Esophagus squamous epithelium (tissue), 5 donors: Measurements from ENCODE around the gene HLX. TPM values are rescaled to one million over a fixed set of nuclear protein-coding genes. Genes with fewer than 3 reads are reported as not detected.

Source experiments
- DNase-seq: peaks from one replicate; lab custom pipeline; 2025; lab: John Stamatoyannopoulos, UW
- H3K27ac ChIP-seq, 4 donors: fragments of 200-600 bp; sonication (generic); one replicate each; pipeline ENCODE4 v1.5.1; 2016 to 2019; ENCODE audit warnings: mild to moderate bottlenecking in 1 of 4
- H3K27me3 ChIP-seq, 4 donors: fragments of 200-600 bp; sonication (generic); 1 replicate in 3 of 4; 2 replicates in 1 of 4; pipeline versions ENCODE4 v1.5.1 to v1.6.0; 2017 to 2021; ENCODE audit warnings: antibody characterized with exemption in 1 of 4
- H3K36me3 ChIP-seq, 3 donors: fragments of 200-600 bp; sonication (generic); one replicate each; pipeline ENCODE4 v1.5.1; 2016 to 2019
- H3K4me1 ChIP-seq, 3 donors: fragments of 200-600 bp; sonication (generic); one replicate each; pipeline ENCODE4 v1.5.1; 2017 to 2019
- H3K4me3 ChIP-seq, 4 donors: fragments of 200-600 bp; sonication (generic); 1 replicate in 3 of 4; 2 replicates in 1 of 4; pipeline ENCODE4 v1.5.1; 2016 to 2019; ENCODE audit warnings: mild to moderate bottlenecking in 2 of 4, moderate library complexity in 1 of 4
- H3K9me3 ChIP-seq, 3 donors: fragments of 200-600 bp; sonication (generic); one replicate each; pipeline ENCODE4 v1.5.1; 2016 to 2019
- CTCF ChIP-seq, 6 experiments: fragments of 450-650 bp in 4 of 6; fragments of 200-600 bp in 2 of 6; sonication (generic) in 2 of 6; IDR thresholded peaks; one replicate each; pipeline ENCODE4 v1.5.1; 2016 to 2019; ENCODE audit warnings: antibody characterized with exemption in 6 of 6, mild to moderate bottlenecking in 4 of 6, moderate library complexity in 4 of 6
- POLR2A ChIP-seq, 4 donors: fragments of 450-650 bp; IDR thresholded peaks; one replicate each; pipeline ENCODE4 v1.6.1; 2017; ENCODE audit warnings: antibody characterized with exemption in 4 of 4, mild to moderate bottlenecking in 4 of 4, moderate library complexity in 3 of 4
- WGBS, 2 donors: methylation state at CpG; one replicate each; pipeline ENCODE4 v1.1.5; 2018; 5-methylcytosine and 5-hydroxymethylcytosine counted together
- intact Hi-C: fragments of 100-400 bp; cut with DNase I; formaldehyde crosslinking; loops from one replicate; pipeline ENCODE4 v1.15.0; 2022
- total RNA-seq, 4 donors: library from RNA; depleted of rRNA; stranded (reverse); fragments of >200 nt; gene quantifications; one replicate each; pipeline ENCODE4 v1.1.0, GENCODE V29; 2016
- donor health status: DM: yes; HTN: yes; CAD: no.

Gene HLX
- total RNA-seq, 4 donors from 2014 or later: 0.23 to 7.2 (median 0.97) TPM

- intact Hi-C loops: no loop called here
- WGBS, 2 donors: 38 to 50% methylated on average over 1 of the region's 1 CpG
- Histone ChIP-seq H3K27ac (no peak overlapping the region), H3K36me3 (no peaks in the 10 kb centered on the region), H3K9me3 (no peaks in the 10 kb centered on the region), H3K27me3 (peaks cover 0 to 12% (median 0%) of the 10 kb centered on the region in 4 donors), H3K4me1 (no peaks in the 10 kb centered on the region), H3K4me3 (no peak overlapping the region)
- TF ChIP-seq POLR2A (IDR thresholded peaks at IDR 0.05) (no peak), CTCF (IDR thresholded peaks at IDR 0.05) (no peak)
- DNase-seq: no peak
Observed at GRCh38 chr1:220918285-220918951, 39.2 kb downstream of the HLX start.

GRCh38 chr1:220920967-220921366 lies 41.7 kb downstream of the HLX start:
- Histone ChIP-seq H3K4me1 (no peaks in the 10 kb centered on the region), H3K9me3 (no peaks in the 10 kb centered on the region), H3K27me3 (no peaks in the 10 kb centered on the region), H3K4me3 (no peak overlapping the region), H3K27ac (no peak overlapping the region), H3K36me3 (no peaks in the 10 kb centered on the region)
- WGBS, 2 donors: 77 to 81% methylated on average over 2 of the region's 2 CpGs
- DNase-seq: no peak
- TF ChIP-seq POLR2A (IDR thresholded peaks at IDR 0.05) (no peak), CTCF (IDR thresholded peaks at IDR 0.05) (no peak)
- intact Hi-C loops: no loop called here

GRCh38 chr1:220921498-220921897 lies 42.3 kb downstream of the HLX start:
- Histone ChIP-seq H3K4me1 (no peaks in the 10 kb centered on the region), H3K36me3 (no peaks in the 10 kb centered on the region), H3K9me3 (no peaks in the 10 kb centered on the region), H3K27ac (no peak overlapping the region), H3K27me3 (peaks cover 0 to 3% (median 0%) of the 10 kb centered on the region in 4 donors), H3K4me3 (no peak overlapping the region)
- no peak for TF ChIP-seq CTCF (IDR thresholded peaks at IDR 0.05)
- TF ChIP-seq POLR2A (IDR thresholded peaks at IDR 0.05): no peak
- WGBS, 2 donors: 89 to 91% methylated on average over 2 of the region's 2 CpGs
- DNase-seq: no peak
- intact Hi-C loops: no loop called here

GRCh38 chr1:220921971-220922635 lies 42.9 kb downstream of the HLX start:
- Histone ChIP-seq H3K27ac (no peak overlapping the region), H3K9me3 (no peaks in the 10 kb centered on the region), H3K27me3 (peaks cover 0 to 4% (median 0%) of the 10 kb centered on the region in 4 donors), H3K4me3 (no peak overlapping the region), H3K4me1 (no peaks in the 10 kb centered on the region), H3K36me3 (no peaks in the 10 kb centered on the region)
- DNase-seq: no peak
- intact Hi-C loops: no loop called here
- TF ChIP-seq CTCF (IDR thresholded peaks at IDR 0.05) (no peak), POLR2A (IDR thresholded peaks at IDR 0.05) (no peak)
- WGBS, 2 donors: 59 to 60% methylated on average over 8 of the region's 8 CpGs

- Histone ChIP-seq H3K36me3 (no peaks in the 10 kb centered on the region), H3K27me3 (peaks cover 0 to 11% (median 0%) of the 10 kb centered on the region in 4 donors), H3K9me3 (no peaks in the 10 kb centered on the region), H3K27ac (no peak overlapping the region), H3K4me1 (no peaks in the 10 kb centered on the region), H3K4me3 (no peak overlapping the region)
- no peak for TF ChIP-seq CTCF (IDR thresholded peaks at IDR 0.05)
- TF ChIP-seq POLR2A (IDR thresholded peaks at IDR 0.05): no peak
- no peak for DNase-seq
- intact Hi-C loops: no loop called here
- 60 to 93% methylated on average over 5 of the region's 5 CpGs for WGBS, 2 donors
Observed at GRCh38 chr1:220922951-220923350, 43.7 kb downstream of the HLX start.
